CD4-positive, alpha-beta T cell treated with Interleukin-12 subunit alpha and Interleukin-12 subunit beta, for 1 hour (primary cell): ENCODE results near the gene DCDC2.
A peak's percentile ranks its signal among the peaks of the same experiment; 100 is the strongest.
"Not testable (repeated sequence)": the region's sequence is repeated elsewhere in the genome, so short reads cannot be mapped to it uniquely, and the experiment has no call there.

ENCODE experiments used
- DNase-seq: peaks from one replicate; pipeline ENCODE4 v3.0.0-alpha.2; 2020

DCDC2 gene

DNA sequence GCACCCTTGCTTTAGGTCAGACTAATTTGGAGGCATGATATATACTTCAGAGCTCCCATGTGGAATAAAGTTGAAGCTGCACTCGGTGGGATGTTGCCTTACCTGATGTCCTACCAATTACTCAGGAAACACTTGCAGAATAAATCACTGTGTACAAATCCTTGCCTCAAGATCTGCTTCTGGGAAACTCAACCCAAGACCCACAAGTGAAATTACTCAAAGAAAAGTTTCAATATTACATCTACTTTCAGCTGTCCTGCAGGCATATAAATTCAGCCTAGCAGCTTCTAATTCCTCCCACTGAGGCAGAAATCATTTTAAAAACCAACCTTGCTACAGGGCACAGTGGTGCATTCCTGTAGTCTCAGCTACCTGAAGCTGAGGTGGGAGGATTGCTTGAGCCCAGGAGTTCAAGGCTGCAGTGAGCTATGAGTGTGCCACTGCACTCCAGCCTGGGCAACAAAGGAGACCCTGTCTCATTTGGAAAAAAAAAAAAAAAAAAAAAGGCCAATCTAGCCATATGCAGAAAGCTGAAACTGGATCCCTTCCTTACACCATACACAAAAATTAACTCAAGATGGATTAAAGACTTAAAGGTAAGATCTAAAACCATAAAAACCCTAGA, 20.7 kb upstream of the DCDC2 start:
- DNase-seq, result no peak

DNA sequence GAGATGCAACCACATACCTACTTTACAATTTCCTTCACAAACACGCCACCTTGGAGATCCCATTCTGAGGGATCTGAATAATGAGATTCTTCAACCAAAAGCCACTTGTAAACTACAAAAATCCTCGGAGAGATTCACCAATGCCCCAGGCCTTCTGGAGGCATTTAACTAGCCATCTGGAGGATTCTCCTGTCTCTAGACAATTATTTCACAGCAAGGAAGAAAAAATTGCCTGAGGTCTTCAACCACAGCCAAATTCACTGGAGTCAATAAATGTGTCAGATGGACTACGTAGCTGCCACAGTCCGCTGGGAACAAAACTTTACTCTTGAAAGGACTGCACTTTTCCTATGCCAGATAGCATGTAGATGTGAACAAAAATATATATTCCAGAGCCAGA, 19.0 kb upstream of the DCDC2 start:
- DNase-seq, result no peak

DNA sequence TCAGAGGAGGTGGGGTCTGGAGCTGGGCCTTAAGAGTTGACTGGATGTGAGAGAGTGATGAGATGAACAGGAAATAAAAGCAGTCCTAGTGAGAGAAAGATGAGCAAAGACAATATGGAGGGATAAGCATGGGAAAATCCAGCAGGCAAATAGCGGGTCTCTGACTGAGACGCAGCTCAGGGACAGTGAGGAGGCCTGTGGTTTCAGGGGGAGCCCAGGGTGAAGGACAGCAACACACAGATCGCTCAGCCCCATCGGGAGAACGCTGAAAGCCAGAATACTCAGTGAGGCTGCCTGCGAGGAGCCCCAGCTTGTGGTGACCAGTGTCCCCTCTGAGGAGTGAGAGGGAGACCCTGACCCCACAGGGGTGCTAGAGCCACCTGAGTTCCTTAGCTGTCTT, 16.8 kb upstream of the DCDC2 start:
- DNase-seq, result no peak

DNA sequence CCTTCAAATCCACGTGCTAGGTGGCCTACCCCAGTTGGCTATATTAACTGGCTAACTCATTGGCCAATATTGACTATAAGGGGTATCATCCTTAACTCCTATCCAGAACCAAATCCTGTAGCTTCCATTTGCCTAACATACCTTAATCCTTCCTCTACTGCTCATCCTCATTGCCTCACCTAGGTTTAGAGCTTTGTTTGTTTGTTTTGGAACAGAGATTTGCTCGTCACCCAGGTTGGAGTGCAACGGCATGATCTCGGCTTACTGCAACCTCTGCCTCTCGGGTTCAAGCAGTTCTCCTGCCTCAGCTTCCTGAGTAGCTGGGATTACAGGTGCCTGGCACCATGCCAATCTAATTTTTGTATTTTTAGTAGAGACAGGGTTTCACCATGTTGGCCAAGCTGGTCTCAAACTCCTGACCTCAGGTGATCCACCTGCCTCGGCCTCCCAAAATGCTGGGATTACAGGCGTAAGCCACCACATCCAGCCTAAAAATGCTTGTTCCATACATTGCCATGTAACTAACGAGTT, 7.3 kb upstream of the DCDC2 start:
- not testable (repeated sequence) for DNase-seq

DNA sequence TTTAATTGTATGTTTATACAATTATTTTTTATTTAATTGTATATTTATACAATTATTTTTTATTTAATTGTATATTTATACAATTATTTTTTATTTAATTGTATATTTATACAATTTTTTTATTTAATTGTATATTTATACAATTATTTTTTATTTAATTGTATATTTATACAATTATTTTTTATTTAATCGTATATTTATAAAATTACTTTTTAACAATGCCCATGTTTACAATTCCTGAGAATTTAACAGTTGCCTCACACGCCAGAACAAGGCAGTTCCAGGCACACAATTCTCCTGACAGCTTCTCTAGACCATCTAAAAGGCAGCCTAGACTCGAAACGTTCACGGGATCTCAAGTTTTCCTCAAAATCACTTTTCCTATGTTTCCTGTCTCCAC, 4.5 kb upstream of the DCDC2 start:
- not testable (repeated sequence) for DNase-seq

DNA sequence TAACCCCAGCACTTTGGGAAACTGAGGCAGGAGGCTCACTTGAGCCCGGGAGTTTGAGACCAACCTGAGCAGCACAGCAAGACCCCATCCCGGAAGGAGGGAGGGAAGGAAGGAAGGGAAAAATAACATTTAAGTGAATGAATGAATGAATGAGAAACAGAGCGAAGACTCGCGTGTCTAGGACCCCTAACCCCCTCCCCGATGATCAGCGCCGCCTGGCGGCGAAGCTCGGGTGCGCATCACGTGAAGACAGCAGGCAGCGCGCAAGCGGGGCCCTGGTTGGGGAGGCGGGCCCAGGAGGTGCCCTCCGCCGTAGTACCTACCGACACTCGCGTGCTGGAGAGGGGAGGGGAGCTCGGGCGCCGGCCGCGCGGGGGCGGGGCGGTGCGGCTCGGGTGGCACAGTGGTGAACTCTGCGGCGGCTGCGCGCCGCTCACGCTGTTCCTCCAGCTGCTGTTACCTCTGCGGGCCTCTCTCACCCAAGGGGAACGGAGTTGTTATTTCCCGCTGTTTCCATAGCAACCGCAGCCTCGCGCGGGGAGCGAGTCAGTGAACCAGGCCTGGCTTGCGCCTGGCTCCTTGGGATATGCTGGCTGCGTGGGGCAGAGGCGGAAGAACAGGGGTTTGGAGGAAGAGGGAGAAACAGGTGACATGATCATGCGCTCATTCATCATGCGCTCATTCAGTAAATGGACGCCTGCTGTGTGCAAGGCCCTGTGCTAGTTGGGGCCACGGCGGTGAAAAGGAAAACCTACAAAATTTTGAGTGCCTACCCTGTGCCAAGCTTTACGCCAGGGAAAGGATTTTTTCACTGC, 2.0 kb upstream of the DCDC2 start:
- DNase-seq, result peak; percentile 79

DNA sequence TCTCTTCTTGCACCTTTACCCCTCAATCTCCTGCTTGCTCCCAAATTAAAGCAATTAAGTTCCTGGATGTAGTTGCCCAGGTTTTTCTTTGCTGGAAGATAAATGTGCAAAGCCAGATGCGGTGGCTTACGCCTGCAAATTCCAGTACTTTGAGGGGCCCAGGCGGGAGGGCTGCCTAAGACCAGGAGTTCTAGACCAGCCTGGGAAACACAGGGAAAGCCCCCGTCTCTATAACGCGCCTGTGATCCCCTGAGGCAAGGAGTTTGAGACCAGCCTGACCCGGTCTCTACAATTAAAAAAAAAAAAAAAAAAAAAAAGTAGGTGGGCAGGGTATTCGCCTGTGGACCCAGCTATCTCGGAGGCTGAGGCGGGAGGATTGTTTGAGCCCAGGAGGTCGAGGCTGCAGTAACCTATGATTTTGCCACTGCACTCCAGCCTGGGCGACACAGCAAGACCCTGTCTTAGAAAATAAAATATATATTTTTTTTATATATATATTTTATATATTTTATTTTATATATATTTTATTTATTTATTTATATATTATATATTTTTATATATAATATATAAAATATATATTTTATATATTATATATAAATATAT, 461 bp upstream of the DCDC2 start:
- DNase-seq, result no peak

DNA sequence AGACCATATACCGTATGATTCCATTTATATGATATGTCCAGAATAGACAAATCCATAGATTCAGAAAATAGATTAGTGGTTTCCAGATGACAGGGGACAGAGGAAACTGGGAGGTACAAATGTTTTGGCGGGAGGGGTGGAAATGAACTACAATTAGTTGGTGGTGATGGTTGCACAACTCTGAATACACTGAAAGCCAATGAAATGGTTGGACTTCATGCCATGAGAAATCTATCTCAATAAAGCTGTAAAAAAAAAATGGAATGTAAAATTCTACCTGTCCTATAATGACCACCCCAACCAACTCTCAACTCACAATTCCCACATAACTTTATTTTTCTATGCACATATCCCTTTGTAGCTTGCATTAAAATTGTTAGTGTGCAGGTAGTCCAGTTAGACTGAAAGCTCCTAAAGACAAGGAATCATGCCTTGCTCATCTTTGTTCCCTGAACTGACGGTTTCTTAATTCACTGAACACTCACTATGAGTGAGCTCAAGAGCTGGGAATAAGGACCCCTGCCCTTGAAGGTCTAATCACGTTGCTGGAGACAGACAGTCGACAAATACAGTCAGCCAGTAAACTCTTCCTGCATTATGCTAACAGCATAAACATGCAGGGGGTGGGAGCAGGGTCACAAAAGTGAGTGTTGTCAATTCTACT, 1.4 kb downstream of the DCDC2 start:
- DNase-seq, result no peak

DNA sequence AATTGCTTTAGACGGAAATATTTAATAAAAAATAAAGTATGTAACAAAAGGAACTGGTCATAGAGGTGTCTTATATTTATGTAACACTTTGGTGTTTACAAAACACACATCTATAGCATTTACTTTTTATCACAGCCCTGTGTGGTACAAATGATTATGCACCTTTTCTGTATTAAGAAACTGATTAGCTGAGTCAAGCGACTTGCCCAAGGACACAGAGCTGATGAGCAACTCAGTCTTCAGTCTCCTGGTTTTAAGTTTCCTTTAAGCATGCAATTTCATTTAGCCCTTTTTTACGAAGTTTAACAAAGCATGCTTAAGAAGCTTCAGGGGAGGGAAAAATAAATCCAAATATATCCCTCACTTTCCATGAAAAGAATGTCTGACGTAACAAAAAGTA, 2.5 kb downstream of the DCDC2 start:
- no peak for DNase-seq

DNA sequence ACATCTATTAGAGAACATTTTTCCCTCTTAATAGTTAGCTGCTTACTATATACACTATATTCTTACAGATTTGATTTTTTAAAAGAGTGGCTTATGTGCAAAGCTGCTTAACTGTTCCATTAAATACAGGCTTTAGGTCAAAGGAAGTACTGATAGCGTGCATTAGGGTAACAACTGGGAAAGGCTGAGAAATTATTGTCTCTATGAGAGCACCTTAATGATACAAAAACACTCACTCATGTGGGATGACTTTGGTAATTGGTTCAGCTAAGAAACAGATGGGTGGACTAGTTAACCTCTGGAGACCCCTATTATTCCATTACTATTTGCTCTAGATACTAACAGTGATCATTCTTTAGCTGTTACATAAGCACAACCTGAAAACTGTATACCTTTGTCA, 4.0 kb downstream of the DCDC2 start:
- DNase-seq, result no peak

DNA sequence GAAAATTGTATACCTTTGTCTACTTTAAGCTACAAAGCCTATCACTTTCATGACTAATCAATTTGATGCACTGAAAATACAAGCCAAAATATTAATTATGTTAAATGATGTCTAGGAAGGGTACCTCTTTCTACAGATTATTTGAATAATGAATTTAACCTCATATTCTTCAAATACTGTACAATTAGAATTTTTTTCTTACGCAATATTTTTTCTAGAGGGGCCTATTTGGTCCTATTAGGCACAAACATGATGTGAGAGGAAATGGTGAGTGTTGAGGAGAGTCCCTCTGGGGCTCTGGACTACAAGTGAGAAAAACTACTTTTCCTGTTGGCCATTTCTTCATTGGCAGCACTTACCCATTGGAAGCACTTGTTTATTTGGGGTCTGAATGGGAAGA, 5.4 kb downstream of the DCDC2 start:
- no peak for DNase-seq

DNA sequence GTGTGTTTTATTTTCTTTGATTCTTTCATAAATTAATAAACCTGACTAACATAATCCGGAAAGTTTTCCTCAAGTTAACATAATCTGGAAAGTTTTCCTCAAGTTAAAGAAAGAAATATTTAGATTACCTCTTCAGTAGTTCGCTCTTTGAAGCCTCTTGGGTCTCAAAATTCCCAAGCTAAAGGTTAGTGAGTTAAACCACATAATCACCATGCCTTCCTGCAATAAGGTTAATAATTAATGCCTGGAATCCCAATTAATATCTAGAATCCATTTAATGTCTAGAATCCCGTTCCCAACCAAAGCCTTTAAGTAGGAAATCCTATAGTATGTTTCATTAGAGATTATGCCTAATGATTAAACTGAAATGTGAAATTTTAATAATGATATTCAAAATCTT, 12.9 kb downstream of the DCDC2 start:
- no peak for DNase-seq

DNA sequence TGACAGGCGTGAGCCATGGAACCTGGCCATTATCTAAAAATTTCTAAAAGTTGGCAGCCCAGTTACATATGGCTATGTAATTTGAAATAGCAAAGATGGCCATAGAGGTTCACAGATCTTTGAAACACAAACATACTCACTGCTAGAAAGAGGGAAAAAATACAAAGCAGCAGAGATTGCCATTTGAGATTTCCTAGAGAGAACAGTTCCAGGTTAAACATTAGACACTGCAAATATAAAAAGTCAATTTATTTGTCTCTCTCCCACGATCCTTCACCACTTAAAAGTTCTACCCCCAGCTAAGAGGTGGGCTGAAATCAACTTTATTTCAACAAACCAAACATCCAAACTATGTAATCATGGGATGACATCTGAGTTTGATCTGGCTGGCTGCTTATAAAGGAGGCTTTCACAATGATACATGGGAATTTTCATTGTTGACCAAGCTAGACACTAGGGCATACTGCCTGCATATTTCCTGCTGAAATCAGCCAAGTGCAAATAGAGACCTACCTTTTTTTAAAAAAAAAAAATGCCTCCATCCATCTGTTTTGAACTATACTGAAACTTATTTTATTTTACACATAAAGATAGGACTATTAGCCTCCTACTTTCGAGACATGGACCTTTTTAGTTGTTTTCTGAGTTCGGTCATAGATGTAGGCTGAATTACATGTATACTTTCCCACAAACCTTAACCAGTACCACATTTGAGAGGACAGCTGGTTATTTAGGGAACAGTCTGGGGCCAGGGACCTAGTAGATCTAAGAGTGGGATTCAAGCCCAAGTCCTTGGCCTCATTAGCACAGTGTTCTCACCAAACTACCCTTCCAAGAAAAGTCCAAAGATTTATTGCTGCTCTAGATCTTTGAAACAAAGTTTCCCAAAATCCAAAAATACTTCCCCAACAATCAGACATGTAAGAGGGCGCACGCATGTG, 16.6 kb downstream of the DCDC2 start:
- DNase-seq, result no peak

DNA sequence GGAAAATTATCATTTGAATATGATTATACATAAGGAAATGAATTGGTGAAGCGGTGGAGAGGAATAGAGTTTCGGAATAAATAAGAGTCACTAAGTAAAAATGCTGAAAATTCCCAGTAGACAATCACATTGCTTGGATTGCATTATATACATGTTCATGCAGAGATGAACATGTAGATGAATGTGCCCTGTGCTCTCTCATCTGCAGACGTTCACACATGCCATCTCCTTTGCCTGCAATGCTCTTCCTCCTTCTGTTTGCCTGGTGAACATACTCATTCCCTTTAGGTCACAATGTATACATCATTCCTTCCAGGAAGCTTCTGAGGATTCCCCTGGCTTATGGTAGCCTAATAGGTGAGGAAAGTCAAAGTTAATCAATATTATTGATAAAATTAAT, 17.9 kb downstream of the DCDC2 start:
- DNase-seq, result no peak

DNA sequence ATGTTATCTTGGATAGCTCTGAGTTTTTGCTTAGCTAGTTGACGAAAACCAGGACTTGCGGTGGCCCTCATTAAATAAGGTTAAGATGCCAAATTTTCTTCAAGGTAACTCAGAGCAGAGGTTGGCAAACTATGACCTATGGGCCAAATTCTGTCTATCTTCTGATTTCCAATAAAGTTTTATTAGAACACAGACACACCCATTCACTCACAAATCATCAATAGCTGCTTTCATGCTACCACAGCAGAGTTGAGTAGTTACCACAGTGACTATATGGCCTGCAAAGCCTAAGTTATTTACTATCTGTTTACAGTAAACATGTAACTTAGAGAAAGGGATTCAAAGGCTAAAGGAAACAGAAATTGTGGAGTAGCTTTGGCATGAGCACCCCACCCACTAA, 23.6 kb downstream of the DCDC2 start:
- no peak for DNase-seq

DNA sequence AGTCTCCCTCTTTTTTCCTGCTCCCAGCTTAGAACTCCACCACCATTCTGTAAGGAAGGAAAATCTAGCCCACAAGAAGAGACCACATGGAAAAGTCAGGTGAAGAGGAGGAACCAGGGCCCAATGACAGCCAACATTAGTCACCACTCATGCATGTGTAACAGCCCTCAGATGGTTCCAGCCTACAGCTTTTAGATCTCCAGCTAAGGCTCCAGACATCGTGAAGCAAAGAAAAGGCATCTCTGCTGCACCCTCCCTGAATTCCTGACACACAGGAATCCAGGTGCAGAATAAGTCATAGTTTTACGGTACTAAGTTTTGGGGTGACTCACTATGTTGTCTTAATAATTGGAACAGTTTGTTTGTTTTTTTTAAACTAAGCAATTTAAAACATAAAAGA, 25.5 kb downstream of the DCDC2 start:
- no peak for DNase-seq

DNA sequence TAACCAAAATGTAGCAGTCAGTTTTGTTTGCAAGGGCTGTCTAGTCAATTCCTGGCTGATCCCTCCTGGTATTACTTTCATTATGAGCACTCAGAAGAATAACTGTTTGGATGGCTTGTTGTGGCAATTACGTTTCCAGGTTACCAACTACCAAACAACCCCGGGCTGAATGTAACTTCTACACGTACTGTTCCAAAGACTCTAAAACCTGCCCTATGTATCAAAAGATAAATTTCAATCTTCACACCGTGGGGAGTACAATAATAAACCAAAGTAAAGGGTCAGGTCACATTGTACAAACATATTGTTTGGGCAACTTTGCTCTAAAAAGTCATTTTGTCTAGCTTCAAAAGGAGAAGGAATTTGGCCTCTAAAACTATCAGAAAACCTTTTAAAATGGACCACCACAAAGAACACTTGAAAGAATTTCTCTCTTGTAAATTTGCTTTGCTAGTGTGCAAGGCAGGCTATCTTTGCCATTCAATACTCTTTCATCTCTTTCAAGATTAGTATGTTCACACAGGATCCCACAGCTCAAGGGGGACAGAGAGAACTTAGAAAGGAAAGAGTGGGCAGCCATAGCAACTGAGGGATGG, 27.6 kb downstream of the DCDC2 start:
- DNase-seq, result no peak

DNA sequence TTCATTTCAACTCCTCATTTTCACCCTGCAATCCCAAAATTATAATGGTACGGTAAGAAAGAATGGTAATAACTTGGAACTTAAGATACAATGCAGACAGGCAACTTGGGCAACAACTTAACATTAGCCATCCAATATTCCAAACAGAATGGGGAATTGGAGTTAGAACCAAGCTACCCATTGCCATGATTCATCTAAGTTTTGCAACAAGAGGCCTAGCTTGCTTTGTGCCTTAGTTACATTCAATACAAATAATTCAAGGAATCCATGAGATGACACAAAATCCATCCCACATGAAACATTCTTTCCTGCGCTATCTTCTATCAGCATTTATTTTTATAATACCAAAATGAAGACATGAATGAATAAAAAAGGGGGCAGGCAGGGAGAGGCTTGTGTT, 28.4 kb downstream of the DCDC2 start:
- no peak for DNase-seq

DNA sequence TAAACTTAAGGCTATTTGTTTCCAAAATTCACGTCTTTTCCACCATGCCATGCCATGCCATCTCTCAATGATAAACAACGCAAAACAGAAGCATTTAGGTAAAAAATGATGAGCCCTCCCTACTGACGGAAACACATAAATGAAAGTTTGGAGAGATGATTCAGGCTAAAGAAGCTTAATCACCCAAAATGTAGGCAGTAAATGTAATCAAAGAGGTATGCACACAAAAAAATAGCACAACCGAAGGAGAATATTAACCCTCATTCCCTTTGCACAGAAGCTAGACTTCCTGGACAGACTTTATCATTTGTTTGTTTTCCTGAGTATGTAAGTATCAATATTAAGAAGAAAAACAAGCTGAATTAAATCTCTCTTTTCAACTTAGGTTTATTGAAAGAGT, 28.8 kb downstream of the DCDC2 start:
- no peak for DNase-seq

DNA sequence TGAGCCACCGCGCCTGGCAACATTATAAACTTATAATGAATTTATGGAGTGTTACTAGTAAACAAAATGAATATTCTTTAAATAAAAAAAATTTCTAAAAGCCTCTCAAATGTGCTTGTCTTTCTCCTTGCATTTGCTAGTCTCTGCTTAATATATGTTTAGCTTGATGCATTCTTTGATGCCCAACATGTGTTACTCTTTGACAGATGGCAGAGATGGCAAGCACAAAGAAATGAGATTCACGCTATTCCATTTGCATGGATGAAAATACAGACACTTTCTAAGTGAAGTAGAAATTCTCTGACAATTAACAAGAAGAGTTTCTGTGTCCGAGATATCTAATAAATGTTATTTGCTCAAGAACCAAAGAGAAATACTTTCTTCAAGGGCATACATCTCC, 30.1 kb downstream of the DCDC2 start:
- no peak for DNase-seq

DNA sequence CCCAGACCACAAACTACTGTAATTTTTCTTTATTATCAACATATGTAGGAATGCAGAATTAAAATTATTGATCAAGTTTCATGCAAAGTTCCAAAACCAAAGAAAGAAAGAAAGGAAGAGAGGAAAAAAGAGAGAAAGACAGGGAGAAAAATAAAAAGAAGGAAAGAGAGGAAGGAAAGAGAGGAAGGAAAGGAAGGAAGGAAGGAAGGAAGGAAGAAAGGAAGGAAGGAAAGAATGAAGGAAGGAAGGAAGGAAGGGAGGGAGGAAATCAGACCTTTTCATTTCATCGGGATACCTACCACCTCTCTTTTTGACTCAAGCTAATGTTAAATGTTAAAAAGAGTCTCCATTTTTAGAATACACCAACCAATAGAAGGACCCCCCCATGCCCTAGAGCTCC, 31.9 kb downstream of the DCDC2 start:
- DNase-seq, result no peak

DNA sequence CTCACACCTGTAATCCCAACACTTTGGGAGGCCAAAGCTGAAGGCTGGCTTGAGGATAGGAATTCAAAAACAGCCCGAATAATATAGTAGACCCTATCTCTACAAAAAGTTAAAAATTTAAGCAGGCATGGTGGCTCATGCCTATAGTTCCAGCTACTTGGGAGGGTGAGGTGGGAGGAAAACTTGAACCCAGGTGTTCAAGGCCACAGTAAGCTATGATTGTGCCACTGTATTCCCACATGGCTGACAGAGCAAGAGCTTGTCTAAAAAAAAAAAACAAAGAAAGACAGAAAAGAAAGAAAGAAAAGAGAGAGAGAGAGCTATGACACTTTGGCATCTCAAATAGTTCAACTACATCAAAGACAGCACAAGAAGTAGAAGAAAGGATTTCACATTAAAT, 33.2 kb downstream of the DCDC2 start:
- no peak for DNase-seq
